Neural cell (in vitro differentiated cells): Measurements from ENCODE around the gene PCDHA11.

Experiments used
- CTCF ChIP-seq: fragments of 450-650 bp; IDR thresholded peaks from 2 replicates; pipeline ENCODE4 v1.5.1; 2014; ENCODE audit warnings: antibody characterized with exemption, mild to moderate bottlenecking, moderate library complexity; ENCODE audit not compliant: poor library complexity, severe bottlenecking
- MXI1 ChIP-seq: fragments of 450-650 bp; conservative IDR thresholded peaks from 2 replicates; pipeline ENCODE4 v1.6.1; 2014; ENCODE audit warnings: antibody characterized with exemption, mild to moderate bottlenecking; ENCODE audit not compliant: poor library complexity, severe bottlenecking
- SMC3 ChIP-seq: fragments of 450-650 bp; conservative IDR thresholded peaks from 2 replicates; pipeline ENCODE4 v1.6.1; 2014; ENCODE audit warnings: antibody characterized with exemption, mild to moderate bottlenecking, moderate library complexity; ENCODE audit not compliant: poor library complexity
- TAF1 ChIP-seq: IDR thresholded peaks from 2 replicates; pipeline ENCODE4 v1.6.1; 2012; ENCODE audit warnings: low read depth

- TF ChIP-seq CTCF (no peak), TAF1 (no peak), MXI1 (no peak), SMC3 (no peak)
These were observed 45.3 kb upstream of the PCDHA11 start for GRCh38 chr5:140823475-140823874.
